ENCODE results near the gene TMEM72.

GRCh38 chr10:44947371-44948152 lies 36.4 kb downstream of the TMEM72 start:
- TF ChIP-seq EZH2 (IDR thresholded peaks at IDR 0.05): no peak
- no peak for TF ChIP-seq CTCF (IDR thresholded peaks at IDR 0.05)
- no peak for TF ChIP-seq EZH2phosphoT487 (IDR thresholded peaks at IDR 0.05)
